ENCODE results near the gene IL18R1. TPM values are rescaled to one million over a fixed set of nuclear protein-coding genes. Genes with fewer than 3 reads are reported as not detected.

The IL18R1 gene
- total and polyA plus RNA-seq, 4 experiments from 2014 or later: 9.5 to 18.4 (median 11.7) TPM

DNA sequence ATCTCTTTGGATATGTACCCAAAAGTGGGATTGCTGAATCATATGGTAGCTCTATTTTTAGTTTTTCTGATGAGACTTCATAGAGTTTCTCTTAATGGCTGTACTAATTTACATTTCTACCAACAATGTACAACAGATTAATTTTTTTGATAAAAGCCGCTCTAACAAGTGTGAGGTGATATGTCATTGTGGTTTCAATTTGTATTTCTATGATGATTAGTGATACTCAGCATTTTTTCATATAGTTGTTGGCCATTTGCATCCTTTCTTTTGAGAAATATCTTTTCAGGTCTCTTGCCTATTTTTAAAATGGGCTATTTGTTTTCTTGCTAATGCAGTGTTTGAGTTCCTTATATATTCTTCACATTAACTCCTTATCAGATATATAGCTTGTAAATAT, 71.7 kb downstream of the IL18R1 start:
- ChIA-PET CTCF (ENCODE audit: partially characterized antibody) (interaction anchor here (1.7 to 2.4 kb wide), 2 partner anchors 16 to 187 kb away, joined by 4 to 12 read pairs; no protein-coding TSS in a partner anchor), POLR2A (ENCODE audit: partially characterized antibody) (interaction anchor here (0.7 to 2.1 kb wide), 2 partner anchors 12 to 68 kb away, joined by 3 to 4 read pairs; no protein-coding TSS in a partner anchor)
- H3K27ac ChIP-seq (ENCODE audit: low read depth, low read length): no peak overlapping the region
- peaks cover 42% of the 10 kb centered on the region for H3K4me1 ChIP-seq (ENCODE audit: insufficient read depth, low read length)
- peaks cover 29 to 79% (median 53%) of the 10 kb centered on the region in 4 donors for H3K4me1 Mint-ChIP-seq
- peaks cover 0 to 3% (median 0%) of the 10 kb centered on the region in 8 donors for H3K9me3 Mint-ChIP-seq
- H3K36me3 ChIP-seq (ENCODE audit: insufficient read depth, low read length): no peaks in the 10 kb centered on the region
- H3K4me3 Mint-ChIP-seq: peak overlapping the region in 6 of 8 donors; percentile 11 to 47 (median 20)
- no peaks in the 10 kb centered on the region for H3K36me3 Mint-ChIP-seq
- intact Hi-C loops (cut with micrococcal nuclease): loop anchor here (5.0 kb wide), 1 partner anchor 70 kb away; the partner anchor contains the start of gene IL18R1
- H3K9me3 ChIP-seq (ENCODE audit: control insufficient read depth in 1 of 2, low read length in 2 of 2): no peaks in the 10 kb centered on the region
- DNase-seq: no peak
- H3K27ac Mint-ChIP-seq: peak overlapping the region in 3 of 7 donors; percentile 12 to 37 (median 33)
- H3K27me3 Mint-ChIP-seq: no peaks in the 10 kb centered on the region
- H3K27me3 ChIP-seq (ENCODE audit: insufficient read depth, low read length): no peaks in the 10 kb centered on the region
- H3K4me3 ChIP-seq (ENCODE audit: low read length in 2 of 2): no peak overlapping the region

DNA sequence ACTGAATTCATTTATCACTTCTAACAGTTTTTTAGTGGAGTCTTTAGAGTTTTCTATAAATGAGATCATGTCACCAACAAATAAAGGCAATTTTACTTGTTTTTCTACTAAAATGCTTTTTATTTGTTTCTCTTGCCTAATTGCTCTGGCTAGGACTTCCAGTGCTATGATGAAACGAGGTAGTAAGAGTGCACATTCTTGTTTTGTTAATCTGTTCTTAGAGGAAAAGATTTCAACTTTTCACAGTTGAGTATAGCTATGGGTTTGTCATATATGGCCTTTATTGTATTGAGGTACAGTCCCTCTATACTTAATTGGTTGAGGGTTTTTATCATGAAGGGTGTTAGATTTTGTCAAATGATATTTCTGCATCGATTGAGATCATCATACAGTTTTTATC, 73.0 kb downstream of the IL18R1 start:
- Histone ChIP-seq H3K27me3 (ENCODE audit: insufficient read depth, low read length) (no peaks in the 10 kb centered on the region), H3K4me3 (ENCODE audit: low read length in 2 of 2) (no peak overlapping the region), H3K9me3 (ENCODE audit: control insufficient read depth in 1 of 2, low read length in 2 of 2) (no peaks in the 10 kb centered on the region), H3K27ac (ENCODE audit: low read depth, low read length) (no peak overlapping the region), H3K36me3 (ENCODE audit: insufficient read depth, low read length) (no peaks in the 10 kb centered on the region), H3K4me1 (ENCODE audit: insufficient read depth, low read length) (peaks cover 29% of the 10 kb centered on the region)
- Mint-ChIP-seq H3K4me3 (peak overlapping the region in 7 of 8 donors; percentile 13 to 74 (median 65)), H3K36me3 (peaks cover 0 to 2% of the 10 kb centered on the region in 2 donors), H3K27ac (peak overlapping the region in 4 of 7 donors; percentile 28 to 58 (median 48)), H3K27me3 (no peaks in the 10 kb centered on the region), H3K9me3 (peaks cover 0 to 3% (median 0%) of the 10 kb centered on the region in 8 donors), H3K4me1 (peaks cover 24 to 73% (median 45%) of the 10 kb centered on the region in 4 donors)
- intact Hi-C loops (cut with micrococcal nuclease): loop anchor here (5.0 kb wide), 1 partner anchor 71 kb away; the partner anchor contains the start of gene IL18R1
- no peak for DNase-seq
- POLR2A ChIA-PET (ENCODE audit: partially characterized antibody): interaction anchor here (2.1 kb wide), 1 partner anchor 70 kb away, joined by 4 read pairs; no protein-coding TSS in a partner anchor
- CTCF ChIA-PET (ENCODE audit: partially characterized antibody): no interaction called here

DNA sequence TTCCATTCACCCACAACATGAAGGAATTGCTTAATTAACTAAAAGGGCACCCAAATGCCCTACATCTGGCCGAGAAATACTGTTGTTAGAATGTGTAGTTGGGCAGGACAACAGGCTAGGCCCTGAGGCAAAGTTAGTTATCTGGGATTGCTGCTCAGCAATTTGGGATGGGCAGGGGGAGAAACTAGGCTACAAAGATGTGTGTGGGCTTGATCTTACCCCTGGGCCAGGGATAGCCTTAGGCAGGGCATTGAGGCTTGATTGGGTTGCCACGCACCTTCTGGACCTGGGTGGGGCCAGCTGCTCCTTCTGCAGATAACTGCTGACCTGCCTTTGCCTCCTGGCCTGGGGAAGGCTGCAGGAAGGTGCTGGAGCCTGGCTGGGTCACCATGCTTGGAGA, 76.8 kb downstream of the IL18R1 start:
- Histone ChIP-seq H3K4me3 (ENCODE audit: low read length in 2 of 2) (no peak overlapping the region), H3K4me1 (ENCODE audit: insufficient read depth, low read length) (peaks cover 35% of the 10 kb centered on the region), H3K36me3 (ENCODE audit: insufficient read depth, low read length) (no peaks in the 10 kb centered on the region), H3K27ac (ENCODE audit: low read depth, low read length) (no peak overlapping the region), H3K9me3 (ENCODE audit: control insufficient read depth in 1 of 2, low read length in 2 of 2) (no peaks in the 10 kb centered on the region), H3K27me3 (ENCODE audit: insufficient read depth, low read length) (no peaks in the 10 kb centered on the region)
- POLR2A ChIA-PET (ENCODE audit: partially characterized antibody): no interaction called here
- Mint-ChIP-seq H3K27me3 (no peaks in the 10 kb centered on the region), H3K27ac (peak overlapping the region in 1 of 7 donors; percentile 49), H3K4me1 (peaks cover 32 to 74% (median 48%) of the 10 kb centered on the region in 4 donors), H3K4me3 (peak overlapping the region in 1 of 8 donors; percentile 25), H3K36me3 (peaks cover 0 to 6% of the 10 kb centered on the region in 2 donors), H3K9me3 (peaks cover 0 to 3% (median 0%) of the 10 kb centered on the region in 8 donors)
- no peak for DNase-seq
- intact Hi-C loops (cut with micrococcal nuclease): no loop called here
- CTCF ChIA-PET (ENCODE audit: partially characterized antibody): interaction anchor here (1.8 to 2.3 kb wide), 2 partner anchors 10 to 11 kb away, joined by 4 to 10 read pairs; partner anchors contain the start of gene IL18RAP

DNA sequence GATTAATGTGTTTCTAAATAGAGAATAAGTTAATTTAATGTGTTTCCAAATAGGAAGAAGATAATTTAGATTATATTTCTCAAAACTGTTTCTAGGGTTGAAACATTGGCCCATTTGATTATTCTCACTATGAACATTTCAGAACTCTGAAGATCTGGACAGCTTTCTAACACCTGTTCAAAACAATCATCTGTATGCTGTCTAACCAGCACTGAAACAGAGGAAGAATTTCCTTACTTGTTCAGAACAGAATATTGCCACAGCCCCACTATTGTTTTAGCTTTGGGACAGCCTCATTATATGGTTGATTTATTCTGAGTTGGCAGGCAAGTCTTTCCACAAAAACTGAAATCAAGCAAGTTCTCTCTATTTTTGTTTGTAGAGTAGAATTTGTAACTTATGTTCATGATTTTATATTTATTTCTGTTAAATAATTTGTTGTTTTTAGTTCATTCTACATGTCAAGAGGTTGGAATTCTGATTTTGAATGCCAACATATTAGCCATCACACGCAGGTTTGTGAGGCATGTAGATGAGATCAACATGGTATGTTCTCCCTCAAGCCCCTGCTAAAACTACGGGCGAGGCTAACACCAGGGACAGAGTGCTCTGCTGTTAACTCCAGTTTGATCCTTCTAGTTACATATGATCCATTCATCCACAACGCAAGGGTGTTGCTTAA, 78.5 kb downstream of the IL18R1 start:
- Mint-ChIP-seq H3K27me3 (no peaks in the 10 kb centered on the region), H3K9me3 (no peaks in the 10 kb centered on the region), H3K36me3 (peaks cover 0 to 6% of the 10 kb centered on the region in 2 donors), H3K4me3 (no peak overlapping the region), H3K4me1 (peaks cover 29 to 61% (median 41%) of the 10 kb centered on the region in 4 donors), H3K27ac (no peak overlapping the region)
- peaks cover 39% of the 10 kb centered on the region for H3K4me1 ChIP-seq (ENCODE audit: insufficient read depth, low read length)
- H3K27me3 ChIP-seq (ENCODE audit: insufficient read depth, low read length): no peaks in the 10 kb centered on the region
- ChIA-PET CTCF (ENCODE audit: partially characterized antibody) (interaction anchor here (1.2 to 2.3 kb wide), 4 partner anchors 9 to 194 kb away, joined by 4 to 10 read pairs (median 5); no protein-coding TSS in a partner anchor), POLR2A (ENCODE audit: partially characterized antibody) (interaction anchor here (1.2 to 1.3 kb wide), 2 partner anchors 9 to 20 kb away, joined by 3 to 4 read pairs; no protein-coding TSS in a partner anchor)
- H3K9me3 ChIP-seq (ENCODE audit: control insufficient read depth in 1 of 2, low read length in 2 of 2): no peaks in the 10 kb centered on the region
- intact Hi-C loops (cut with micrococcal nuclease): no loop called here
- no peak overlapping the region for H3K27ac ChIP-seq (ENCODE audit: low read depth, low read length)
- DNase-seq: no peak
- no peaks in the 10 kb centered on the region for H3K36me3 ChIP-seq (ENCODE audit: insufficient read depth, low read length)
- no peak overlapping the region for H3K4me3 ChIP-seq (ENCODE audit: low read length in 2 of 2)

DNA sequence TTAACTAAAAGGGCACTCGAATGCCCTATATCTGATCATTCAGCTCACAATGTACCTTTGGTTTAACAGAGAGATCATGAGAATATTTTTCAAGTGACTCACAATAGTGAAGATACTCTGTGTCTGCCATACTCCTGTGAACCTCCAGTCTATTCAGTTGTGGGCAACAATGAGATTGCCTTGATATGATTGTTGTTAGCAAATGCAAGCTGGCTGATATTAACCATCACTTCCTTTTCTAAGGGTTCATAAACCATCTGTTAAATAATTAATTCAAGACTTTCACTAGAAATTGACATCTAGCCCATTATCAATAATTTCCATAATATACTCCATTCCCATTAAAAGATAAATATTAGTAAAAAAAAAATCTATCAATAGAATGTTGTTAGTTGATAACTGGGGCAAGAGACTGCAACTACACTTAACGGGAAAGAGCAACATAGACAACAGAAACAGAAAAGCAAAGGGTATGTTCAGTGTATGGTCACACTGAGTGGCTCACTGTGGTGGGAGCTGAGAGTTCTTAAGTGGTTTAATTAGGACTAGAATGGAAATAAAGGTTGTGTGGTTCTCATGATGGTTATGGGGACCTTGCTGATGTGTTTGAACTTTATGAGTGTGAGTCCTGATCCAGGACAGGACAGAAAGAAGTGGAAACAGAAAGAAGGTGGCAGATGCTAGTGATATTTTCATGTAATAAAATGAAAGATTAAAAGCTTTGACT, 79.2 kb downstream of the IL18R1 start:
- ChIA-PET CTCF (ENCODE audit: partially characterized antibody) (interaction anchor here (1.2 to 1.8 kb wide), 4 partner anchors 8 to 194 kb away, joined by 4 to 5 read pairs (median 5); no protein-coding TSS in a partner anchor), POLR2A (ENCODE audit: partially characterized antibody) (interaction anchor here (1.2 to 2.1 kb wide), 3 partner anchors 10 to 21 kb away, joined by 3 to 6 read pairs (median 4); no protein-coding TSS in a partner anchor)
- H3K4me3 Mint-ChIP-seq: no peak overlapping the region
- Histone ChIP-seq H3K9me3 (ENCODE audit: control insufficient read depth in 1 of 2, low read length in 2 of 2) (no peaks in the 10 kb centered on the region), H3K4me1 (ENCODE audit: insufficient read depth, low read length) (peaks cover 32% of the 10 kb centered on the region), H3K27ac (ENCODE audit: low read depth, low read length) (no peak overlapping the region), H3K36me3 (ENCODE audit: insufficient read depth, low read length) (no peaks in the 10 kb centered on the region), H3K27me3 (ENCODE audit: insufficient read depth, low read length) (no peaks in the 10 kb centered on the region), H3K4me3 (ENCODE audit: low read length in 2 of 2) (no peak overlapping the region)
- peaks cover 25 to 54% (median 35%) of the 10 kb centered on the region in 4 donors for H3K4me1 Mint-ChIP-seq
- no peaks in the 10 kb centered on the region for H3K27me3 Mint-ChIP-seq
- DNase-seq: no peak
- H3K27ac Mint-ChIP-seq: peak overlapping the region in 3 of 7 donors; percentile 23 to 34 (median 33)
- H3K9me3 Mint-ChIP-seq: no peaks in the 10 kb centered on the region
- intact Hi-C loops (cut with micrococcal nuclease): no loop called here
- H3K36me3 Mint-ChIP-seq: peaks cover 0 to 6% of the 10 kb centered on the region in 2 donors

DNA sequence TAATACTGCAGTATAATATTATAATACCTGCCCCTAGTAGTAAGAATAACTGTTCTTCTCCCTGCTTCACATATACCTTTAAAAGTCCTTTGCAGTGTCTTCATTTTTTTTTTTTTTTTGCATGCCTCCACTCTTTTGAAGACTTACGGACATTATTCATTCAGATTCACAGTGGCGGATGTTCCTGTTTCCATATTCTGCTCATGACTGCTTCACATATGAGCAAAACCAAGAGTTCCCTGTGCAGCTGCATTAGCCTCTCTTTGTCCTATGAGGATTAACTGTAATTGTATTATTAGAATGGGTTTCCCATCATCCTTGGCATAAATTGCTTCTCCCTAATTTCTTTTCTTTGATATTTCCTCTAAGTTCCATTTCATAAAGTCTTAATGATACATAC, 80.1 kb downstream of the IL18R1 start:
- CTCF ChIA-PET (ENCODE audit: partially characterized antibody): interaction anchor here (0.7 to 1.6 kb wide), 2 partner anchors 79 to 173 kb away, joined by 4 to 5 read pairs; no protein-coding TSS in a partner anchor
- H3K27ac Mint-ChIP-seq: peak overlapping the region in 3 of 7 donors; percentile 2 to 80 (median 25)
- Histone ChIP-seq H3K27ac (ENCODE audit: low read depth, low read length) (no peak overlapping the region), H3K9me3 (ENCODE audit: control insufficient read depth in 1 of 2, low read length in 2 of 2) (no peaks in the 10 kb centered on the region), H3K4me3 (ENCODE audit: low read length in 2 of 2) (no peak overlapping the region), H3K4me1 (ENCODE audit: insufficient read depth, low read length) (peaks cover 32% of the 10 kb centered on the region), H3K36me3 (ENCODE audit: insufficient read depth, low read length) (no peaks in the 10 kb centered on the region), H3K27me3 (ENCODE audit: insufficient read depth, low read length) (no peaks in the 10 kb centered on the region)
- no peaks in the 10 kb centered on the region for H3K9me3 Mint-ChIP-seq
- peak overlapping the region in 1 of 8 donors; percentile 58 for H3K4me3 Mint-ChIP-seq
- no peak for DNase-seq
- intact Hi-C loops (cut with micrococcal nuclease): no loop called here
- peaks cover 24 to 44% (median 30%) of the 10 kb centered on the region in 4 donors for H3K4me1 Mint-ChIP-seq
- H3K27me3 Mint-ChIP-seq: no peaks in the 10 kb centered on the region
- POLR2A ChIA-PET (ENCODE audit: partially characterized antibody): interaction anchor here (1.3 to 2.1 kb wide), 2 partner anchors 12 to 17 kb away, joined by 3 to 6 read pairs; no protein-coding TSS in a partner anchor
- H3K36me3 Mint-ChIP-seq: peaks cover 0 to 6% of the 10 kb centered on the region in 2 donors
